ENCODE results near the gene FAM110D.

DNA sequence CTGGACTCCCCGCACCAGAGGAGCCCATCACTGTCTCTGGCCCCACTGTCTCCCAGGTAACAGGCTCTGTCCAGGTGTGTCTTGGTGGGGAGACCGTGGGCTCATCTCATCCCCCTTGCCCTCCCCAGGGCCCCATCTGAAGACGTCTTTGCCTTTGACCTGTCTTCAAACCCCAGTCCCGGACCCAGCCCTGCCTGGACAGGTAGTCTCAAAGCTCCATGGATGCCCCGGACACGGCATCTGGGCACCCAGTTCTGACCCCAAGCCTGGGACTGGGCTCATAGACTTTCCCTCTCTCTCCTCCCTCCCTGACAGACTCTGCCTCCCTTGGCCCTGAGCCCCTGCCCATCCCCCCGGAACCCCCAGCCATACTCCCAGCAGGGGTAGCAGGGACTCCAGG is 25.2 kb downstream of the FAM110D start:
- TF ChIP-seq, protein P1, sequence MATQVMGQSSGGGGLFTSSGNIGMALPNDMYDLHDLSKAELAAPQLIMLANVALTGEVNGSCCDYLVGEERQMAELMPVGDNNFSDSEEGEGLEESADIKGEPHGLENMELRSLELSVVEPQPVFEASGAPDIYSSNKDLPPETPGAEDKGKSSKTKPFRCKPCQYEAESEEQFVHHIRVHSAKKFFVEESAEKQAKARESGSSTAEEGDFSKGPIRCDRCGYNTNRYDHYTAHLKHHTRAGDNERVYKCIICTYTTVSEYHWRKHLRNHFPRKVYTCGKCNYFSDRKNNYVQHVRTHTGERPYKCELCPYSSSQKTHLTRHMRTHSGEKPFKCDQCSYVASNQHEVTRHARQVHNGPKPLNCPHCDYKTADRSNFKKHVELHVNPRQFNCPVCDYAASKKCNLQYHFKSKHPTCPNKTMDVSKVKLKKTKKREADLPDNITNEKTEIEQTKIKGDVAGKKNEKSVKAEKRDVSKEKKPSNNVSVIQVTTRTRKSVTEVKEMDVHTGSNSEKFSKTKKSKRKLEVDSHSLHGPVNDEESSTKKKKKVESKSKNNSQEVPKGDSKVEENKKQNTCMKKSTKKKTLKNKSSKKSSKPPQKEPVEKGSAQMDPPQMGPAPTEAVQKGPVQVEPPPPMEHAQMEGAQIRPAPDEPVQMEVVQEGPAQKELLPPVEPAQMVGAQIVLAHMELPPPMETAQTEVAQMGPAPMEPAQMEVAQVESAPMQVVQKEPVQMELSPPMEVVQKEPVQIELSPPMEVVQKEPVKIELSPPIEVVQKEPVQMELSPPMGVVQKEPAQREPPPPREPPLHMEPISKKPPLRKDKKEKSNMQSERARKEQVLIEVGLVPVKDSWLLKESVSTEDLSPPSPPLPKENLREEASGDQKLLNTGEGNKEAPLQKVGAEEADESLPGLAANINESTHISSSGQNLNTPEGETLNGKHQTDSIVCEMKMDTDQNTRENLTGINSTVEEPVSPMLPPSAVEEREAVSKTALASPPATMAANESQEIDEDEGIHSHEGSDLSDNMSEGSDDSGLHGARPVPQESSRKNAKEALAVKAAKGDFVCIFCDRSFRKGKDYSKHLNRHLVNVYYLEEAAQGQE (IDR thresholded peaks at IDR 0.05; ENCODE audit: insufficient read depth in 1 of 2, low read depth in 2 of 2, low read length in 2 of 2): no peak
- TF ChIP-seq TAF1 (IDR thresholded peaks at IDR 0.05; ENCODE audit: borderline replicate concordance, insufficient read depth, low read length) (no peak), POLR2AphosphoS5 (IDR thresholded peaks at IDR 0.05; ENCODE audit: low read depth, low read length) (no peak), SIN3A (IDR thresholded peaks at IDR 0.05; ENCODE audit: borderline replicate concordance, insufficient read depth, low read length) (no peak)
